ENCODE data around the gene CFAP91.

Gene CFAP91

DNA sequence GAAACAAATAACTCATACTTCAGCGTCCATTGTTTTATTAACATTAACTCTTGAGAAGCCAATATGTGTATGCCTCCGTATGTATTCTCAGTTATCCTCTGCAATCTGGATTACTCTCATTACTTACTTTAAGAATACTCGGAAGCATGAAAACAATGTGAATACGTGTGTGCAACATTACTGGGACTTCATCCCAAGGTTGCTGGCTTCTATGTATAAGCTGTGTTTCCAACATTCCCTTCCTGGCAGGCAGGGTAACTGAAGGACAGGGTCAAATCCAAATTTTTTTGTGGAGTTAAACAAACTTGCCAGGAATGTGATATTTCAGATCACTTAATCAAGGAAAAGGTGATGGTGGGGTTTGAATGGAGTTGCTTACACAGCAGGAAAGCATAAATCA lies 44.5 kb downstream of the CFAP91 start:
- H3K9me3 ChIP-seq = no peaks in the 10 kb centered on the region

DNA sequence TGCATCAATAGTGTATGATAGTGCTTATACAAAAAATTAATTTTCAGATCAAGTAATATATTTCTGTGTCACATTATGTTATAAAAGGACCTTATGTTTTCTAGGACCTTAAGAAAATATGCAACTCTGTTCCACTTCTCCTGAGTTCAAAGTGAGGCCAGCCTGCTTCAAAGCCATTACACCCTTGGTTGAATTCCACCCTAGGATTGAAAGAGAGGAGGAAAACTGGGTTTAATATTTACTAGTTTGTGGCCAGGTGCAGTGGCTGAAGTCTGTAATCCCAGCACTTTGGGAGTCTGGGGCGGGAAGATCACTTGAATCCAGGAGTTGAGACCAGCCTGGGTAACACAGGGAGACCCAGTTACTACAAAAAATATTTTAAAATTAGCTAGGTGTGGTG lies 46.2 kb downstream of the CFAP91 start:
- Histone ChIP-seq H3K36me3 (no peaks in the 10 kb centered on the region), H3K27ac (no peak overlapping the region), H3K4me3 (ENCODE audit: low read depth in 1 of 2, low read length in 1 of 2) (no peak overlapping the region), H3K4me1 (ENCODE audit: control insufficient read depth in 1 of 2, insufficient read depth in 1 of 2, low read depth in 1 of 2, low read length in 1 of 2) (no peaks in the 10 kb centered on the region), H3K27me3 (no peaks in the 10 kb centered on the region), H3K9me3 (no peaks in the 10 kb centered on the region)
- TF ChIP-seq, protein P1, sequence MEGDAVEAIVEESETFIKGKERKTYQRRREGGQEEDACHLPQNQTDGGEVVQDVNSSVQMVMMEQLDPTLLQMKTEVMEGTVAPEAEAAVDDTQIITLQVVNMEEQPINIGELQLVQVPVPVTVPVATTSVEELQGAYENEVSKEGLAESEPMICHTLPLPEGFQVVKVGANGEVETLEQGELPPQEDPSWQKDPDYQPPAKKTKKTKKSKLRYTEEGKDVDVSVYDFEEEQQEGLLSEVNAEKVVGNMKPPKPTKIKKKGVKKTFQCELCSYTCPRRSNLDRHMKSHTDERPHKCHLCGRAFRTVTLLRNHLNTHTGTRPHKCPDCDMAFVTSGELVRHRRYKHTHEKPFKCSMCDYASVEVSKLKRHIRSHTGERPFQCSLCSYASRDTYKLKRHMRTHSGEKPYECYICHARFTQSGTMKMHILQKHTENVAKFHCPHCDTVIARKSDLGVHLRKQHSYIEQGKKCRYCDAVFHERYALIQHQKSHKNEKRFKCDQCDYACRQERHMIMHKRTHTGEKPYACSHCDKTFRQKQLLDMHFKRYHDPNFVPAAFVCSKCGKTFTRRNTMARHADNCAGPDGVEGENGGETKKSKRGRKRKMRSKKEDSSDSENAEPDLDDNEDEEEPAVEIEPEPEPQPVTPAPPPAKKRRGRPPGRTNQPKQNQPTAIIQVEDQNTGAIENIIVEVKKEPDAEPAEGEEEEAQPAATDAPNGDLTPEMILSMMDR (IDR thresholded peaks at IDR 0.05) = no peak

More for the DNA sequence above, 44.5 kb downstream of the CFAP91 start:
- no peak overlapping the region for H3K27ac ChIP-seq
- H3K27me3 ChIP-seq = no peaks in the 10 kb centered on the region
- no peak overlapping the region for H3K4me3 ChIP-seq (ENCODE audit: low read depth in 1 of 2, low read length in 1 of 2)
- H3K4me1 ChIP-seq (ENCODE audit: control insufficient read depth in 1 of 2, insufficient read depth in 1 of 2, low read depth in 1 of 2, low read length in 1 of 2) = no peaks in the 10 kb centered on the region
- H3K36me3 ChIP-seq = no peaks in the 10 kb centered on the region
- TF ChIP-seq, protein P1 (IDR thresholded peaks at IDR 0.05) = no peak

DNA sequence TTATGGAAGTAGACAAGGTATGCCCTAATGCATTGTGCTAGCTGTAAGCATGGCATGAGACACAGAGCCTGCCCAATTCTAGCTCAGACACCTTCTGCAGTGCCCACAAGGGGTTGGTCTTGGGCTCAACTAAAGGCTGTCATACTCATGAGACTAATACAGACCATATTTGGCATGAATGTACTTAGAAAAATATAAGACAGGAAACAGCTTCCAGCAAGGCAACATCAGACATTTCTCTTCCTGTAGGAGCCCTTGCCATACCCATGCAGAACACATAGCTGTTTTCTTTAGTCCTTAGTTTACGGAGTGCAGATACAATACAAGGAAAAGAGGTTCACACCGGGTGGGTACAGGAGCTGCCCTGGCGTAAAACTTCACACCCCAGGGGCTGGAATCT lies 48.6 kb downstream of the CFAP91 start:
- TF ChIP-seq, protein P1 (IDR thresholded peaks at IDR 0.05) = no peak
- no peak overlapping the region for H3K27ac ChIP-seq

More for the DNA sequence above, 48.6 kb downstream of the CFAP91 start:
- Histone ChIP-seq H3K27me3 (no peaks in the 10 kb centered on the region), H3K4me3 (ENCODE audit: low read depth in 1 of 2, low read length in 1 of 2) (no peak overlapping the region), H3K4me1 (ENCODE audit: control insufficient read depth in 1 of 2, insufficient read depth in 1 of 2, low read depth in 1 of 2, low read length in 1 of 2) (no peaks in the 10 kb centered on the region), H3K9me3 (no peaks in the 10 kb centered on the region), H3K36me3 (no peaks in the 10 kb centered on the region)

Measured in neutrophil (primary cell).